ENCODE data around the gene SNCB.

Gene SNCB

DNA sequence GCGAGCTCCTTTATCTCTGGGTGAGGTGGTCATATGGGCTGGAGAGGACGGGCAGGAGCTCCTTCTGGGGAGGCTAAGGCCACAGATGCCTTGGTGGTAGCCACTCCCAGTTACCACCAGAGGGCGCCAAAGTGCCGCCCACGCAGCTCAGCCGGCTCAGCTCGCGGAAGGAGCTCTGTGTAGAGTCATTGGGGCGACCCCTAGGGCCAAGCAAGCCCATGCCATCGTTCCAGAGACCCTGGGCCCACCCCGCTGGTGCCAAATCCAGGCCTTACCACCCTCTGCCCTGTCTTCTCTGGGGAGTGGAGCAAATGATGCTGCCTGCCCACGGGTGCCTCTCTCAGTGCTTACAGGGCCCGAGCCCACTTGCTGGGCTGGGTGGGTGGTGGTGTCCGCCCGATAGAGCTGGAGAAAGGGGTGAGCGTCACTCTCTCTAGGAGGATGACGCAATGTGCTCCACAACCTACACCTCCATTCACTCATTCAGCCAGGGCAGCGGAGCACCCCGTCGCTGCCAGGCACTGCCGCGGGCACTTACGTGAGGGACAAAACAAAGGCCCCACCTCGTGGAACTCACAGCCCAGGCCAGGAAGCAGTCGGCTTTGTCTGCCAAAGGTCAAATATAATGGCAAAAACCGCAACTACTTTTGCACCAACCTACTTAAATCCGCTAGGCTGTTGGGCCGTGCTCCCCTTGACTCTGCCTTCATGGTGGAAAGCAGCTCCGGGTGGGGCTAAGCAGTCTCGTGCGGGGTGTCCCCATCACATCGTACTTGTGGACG is 30.7 kb upstream of the SNCB start:
- peak; percentile 56 to 74 for DNase-seq (ENCODE audit: low read depth in 1 of 2, low spot score in 1 of 2)

DNA sequence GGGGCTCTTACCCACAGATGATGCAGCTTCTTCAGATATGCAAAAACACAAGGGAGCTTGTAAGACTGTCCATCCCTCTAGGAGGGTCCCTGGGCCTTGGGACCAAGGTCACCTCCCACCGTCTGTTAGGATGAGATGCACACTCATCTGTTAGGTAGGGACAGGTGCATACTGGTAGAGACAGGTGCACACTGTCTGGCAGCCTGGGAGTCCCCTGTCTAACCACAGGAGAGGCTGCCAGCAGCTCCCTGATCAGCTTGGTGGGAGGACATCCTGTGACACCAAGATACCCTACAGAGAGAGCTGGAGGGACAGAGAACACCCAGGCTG is 30.2 kb upstream of the SNCB start:
- DNase-seq (ENCODE audit: low read depth in 1 of 2, low spot score in 1 of 2) = no peak

DNA sequence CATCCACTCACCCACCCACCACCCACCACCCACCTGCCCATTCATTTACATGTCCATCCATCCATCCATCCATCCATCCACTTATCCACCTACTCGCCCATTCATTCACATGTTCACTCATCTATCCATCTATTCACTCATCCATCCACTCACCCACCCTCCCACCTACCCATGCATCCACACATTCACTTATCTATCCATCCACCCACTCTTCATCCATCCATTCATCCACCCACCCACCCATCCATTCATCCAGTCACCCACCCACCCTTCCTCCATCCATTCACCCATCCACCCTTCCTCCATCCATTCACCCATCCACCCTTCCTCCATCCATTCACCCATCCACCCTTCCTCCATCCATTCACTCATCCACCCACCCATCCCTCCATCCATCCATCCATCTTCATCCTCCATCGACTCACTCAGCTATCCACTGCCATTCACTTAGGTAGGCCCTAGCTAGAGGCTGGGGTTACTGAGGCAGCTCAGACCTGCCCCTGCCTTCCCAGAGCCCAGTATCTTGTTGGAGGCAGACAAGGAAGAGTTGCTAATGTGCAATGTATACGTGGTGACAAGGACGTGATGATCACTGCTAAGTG is 29.6 kb upstream of the SNCB start:
- DNase-seq (ENCODE audit: low read depth in 1 of 2, low spot score in 1 of 2) = no peak

DNA sequence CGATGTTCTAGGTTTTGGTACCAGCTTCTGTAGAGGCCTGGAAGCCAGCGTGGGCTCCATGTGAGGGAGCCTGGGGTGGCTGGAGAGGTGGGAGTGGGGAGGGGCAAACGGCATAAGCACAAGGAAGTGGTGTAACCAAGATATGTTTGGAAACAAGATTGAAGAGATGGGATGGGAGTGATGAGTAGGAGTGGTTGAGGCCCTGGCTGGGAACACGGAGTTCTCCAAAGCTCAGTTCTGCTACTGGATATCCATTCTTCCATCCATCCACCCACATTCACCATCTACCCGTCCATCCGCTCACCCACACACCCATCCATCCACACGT is 29.1 kb upstream of the SNCB start:
- no peak for DNase-seq (ENCODE audit: low read depth in 1 of 2, low spot score in 1 of 2)

DNA sequence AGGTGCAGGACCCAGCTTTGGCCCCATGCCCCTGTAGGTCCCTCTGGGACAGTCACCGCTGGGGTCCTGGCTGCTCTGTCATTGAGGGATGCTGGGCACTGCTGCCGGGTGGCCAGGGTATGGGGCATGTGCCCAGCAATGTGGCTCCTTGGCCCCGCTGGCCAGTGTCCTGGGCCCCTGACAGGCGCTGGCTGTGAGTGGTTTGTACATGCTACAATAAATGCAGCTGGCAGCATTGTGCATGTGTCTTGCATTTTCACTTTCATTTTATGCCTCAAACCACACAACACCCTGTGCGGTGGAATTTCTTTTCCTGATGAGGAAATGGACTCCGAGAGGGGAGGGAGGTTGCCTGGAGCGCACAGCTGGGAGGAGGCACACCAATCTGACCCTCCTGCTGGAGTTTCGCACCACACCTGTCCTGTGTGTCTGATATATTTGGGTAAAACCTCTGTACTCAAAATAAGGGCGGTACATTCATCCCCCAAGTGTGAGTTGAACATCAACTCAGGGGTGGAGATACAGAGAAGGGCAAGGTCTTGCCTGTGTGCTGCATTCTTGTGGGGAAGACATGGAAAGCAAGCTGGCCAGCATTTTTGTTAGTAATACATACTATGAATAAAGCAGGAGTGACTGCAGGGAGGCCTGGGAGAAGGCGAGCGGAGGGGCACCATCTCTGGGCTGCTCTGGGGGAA is 28.6 kb upstream of the SNCB start:
- no peak for DNase-seq (ENCODE audit: low read depth in 1 of 2, low spot score in 1 of 2)

DNA sequence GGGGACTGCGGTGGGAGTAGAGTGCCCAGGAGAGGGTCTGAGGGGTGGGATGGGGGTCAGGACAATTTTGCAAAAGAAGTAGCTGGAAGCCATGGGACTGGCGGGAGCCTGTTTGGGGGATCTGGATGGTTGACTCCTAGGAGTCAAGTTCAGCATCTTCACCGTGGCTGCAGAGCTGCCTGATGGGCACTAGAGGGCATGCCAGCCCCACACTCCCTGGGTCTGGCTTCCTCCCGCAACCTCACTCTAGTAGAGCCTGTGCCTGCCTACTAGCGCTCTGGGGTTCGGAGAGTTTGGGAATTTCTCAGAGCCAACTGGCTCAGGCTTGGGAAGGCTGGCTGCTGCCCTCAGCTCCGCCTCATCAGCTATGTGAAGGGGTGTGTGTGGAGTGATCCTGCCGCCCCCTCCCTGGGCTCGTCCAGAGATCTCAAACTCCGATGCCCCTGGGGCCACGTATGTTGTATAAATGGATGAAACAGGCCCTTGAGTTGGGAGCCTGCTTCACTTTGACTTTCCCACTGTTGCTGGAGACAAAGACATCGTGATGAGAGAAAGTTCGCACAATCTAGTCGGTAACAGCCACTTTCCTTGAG is 27.8 kb upstream of the SNCB start:
- DNase-seq (ENCODE audit: low read depth in 1 of 2, low spot score in 1 of 2) = peak; percentile 39 to 43

GRCh38 chr5:176656467-176656990 is 26.2 kb upstream of the SNCB start:
- DNase-seq (ENCODE audit: low read depth in 1 of 2, low spot score in 1 of 2) = no peak

DNA sequence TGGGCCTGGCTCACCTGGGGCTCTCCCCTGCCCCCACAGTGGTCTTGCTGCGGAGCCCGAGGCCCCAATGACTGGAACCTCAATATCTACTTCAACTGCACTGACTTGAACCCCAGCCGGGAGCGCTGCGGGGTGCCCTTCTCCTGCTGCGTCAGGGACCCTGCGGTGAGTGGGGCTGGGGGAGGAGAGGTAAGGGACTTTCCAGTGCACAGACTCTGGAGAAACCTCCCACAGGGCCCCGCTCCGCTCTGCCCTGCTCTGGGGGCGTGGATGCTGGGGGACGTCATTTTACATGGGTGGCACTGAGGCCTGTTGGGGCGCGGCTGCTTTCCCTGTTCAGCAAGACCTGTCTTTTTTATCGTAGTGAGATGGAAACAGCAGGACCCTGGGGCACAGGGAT is 24.5 kb upstream of the SNCB start:
- no peak for DNase-seq (ENCODE audit: low read depth in 1 of 2, low spot score in 1 of 2)

- peak in 1 of 2 donors; percentile 76 for DNase-seq (ENCODE audit: low read depth in 1 of 2, low spot score in 1 of 2)
Measured at GRCh38 chr5:176653401-176654385, 23.4 kb upstream of the SNCB start.

DNA sequence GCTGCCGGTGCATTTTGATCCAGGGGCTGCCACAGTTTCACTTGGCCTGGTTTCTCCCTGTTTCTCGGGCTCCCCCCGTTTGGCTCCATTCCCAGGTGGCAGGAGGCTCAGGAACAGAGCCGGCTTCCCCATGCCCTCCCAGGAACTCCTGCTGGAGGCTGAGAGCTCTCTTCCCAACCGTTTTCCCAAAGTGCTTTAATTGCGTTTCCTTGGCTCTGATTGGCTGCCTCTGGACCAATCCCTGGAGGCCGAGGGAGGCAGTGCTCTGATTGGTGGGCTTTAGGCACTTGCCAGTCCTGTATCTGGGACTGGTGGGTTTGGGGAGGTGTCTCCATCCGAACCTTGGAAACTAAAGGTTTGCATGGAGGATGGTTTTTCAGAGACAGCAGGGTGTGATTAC is 21.8 kb upstream of the SNCB start:
- DNase-seq (ENCODE audit: low read depth in 1 of 2, low spot score in 1 of 2) = no peak

DNA sequence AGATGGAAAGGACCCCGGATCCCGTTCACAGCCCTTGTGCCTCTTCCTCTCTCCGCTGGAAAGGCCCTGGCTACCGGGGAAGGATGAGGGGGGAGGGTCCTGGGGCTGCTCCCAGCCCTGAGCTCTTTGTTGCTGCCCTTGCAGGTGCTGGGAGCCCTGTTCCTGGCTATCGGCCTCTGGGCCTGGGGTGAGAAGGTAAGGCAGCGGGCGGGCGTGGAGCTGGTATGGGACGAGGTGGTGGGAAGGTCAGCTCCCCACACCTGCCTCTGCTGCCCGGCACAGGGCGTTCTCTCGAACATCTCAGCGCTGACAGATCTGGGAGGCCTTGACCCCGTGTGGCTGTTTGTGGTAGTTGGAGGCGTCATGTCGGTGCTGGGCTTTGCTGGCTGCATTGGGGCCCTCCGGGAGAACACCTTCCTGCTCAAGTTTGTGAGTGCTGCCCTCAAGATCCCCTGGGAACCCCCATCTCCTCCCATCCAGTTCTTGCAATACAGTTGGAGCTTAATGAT is 21.2 kb upstream of the SNCB start:
- no peak for DNase-seq (ENCODE audit: low read depth in 1 of 2, low spot score in 1 of 2)

- DNase-seq (ENCODE audit: low read depth in 1 of 2, low spot score in 1 of 2) = no peak
Measured at GRCh38 chr5:176650354-176650884, 20.1 kb upstream of the SNCB start.

DNA sequence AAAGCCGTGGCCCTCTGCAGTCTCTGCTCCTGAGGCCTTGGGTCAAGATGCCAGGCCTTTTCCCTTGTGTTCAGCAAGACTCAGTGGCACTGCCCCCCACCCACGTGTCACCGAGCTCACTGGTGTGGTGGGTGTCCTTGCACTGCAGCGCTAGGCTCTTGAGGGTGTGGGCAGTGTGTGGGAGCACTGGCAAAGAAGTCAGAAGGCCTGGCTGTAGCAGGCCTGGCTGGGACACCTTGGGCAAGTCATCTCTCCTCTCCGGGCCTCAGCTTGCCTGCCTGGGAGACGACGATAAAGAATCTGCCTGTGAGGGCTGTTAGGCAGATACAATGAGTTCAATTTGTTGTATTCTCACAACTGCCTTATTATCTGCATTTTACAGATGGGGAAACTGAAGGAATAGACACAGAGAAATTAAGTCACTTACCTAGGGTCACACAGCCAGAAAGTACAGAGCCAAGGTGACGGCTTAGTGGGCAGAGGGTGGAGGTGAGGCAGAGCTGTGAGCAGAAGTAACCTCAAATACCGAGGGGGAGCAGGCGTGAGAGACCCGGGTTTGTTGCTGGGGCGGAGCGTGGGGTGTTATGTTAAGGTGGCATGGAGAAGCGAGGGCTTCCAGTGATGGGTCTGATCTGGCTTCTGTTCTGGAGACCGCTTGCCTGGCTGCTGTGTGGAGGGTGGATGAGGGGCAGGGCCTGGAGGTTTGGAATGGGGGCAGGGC is 18.3 kb upstream of the SNCB start:
- DNase-seq (ENCODE audit: low read depth in 1 of 2, low spot score in 1 of 2) = no peak

GRCh38 chr5:176647843-176648473 is 17.6 kb upstream of the SNCB start:
- DNase-seq (ENCODE audit: low read depth in 1 of 2, low spot score in 1 of 2) = no peak

DNA sequence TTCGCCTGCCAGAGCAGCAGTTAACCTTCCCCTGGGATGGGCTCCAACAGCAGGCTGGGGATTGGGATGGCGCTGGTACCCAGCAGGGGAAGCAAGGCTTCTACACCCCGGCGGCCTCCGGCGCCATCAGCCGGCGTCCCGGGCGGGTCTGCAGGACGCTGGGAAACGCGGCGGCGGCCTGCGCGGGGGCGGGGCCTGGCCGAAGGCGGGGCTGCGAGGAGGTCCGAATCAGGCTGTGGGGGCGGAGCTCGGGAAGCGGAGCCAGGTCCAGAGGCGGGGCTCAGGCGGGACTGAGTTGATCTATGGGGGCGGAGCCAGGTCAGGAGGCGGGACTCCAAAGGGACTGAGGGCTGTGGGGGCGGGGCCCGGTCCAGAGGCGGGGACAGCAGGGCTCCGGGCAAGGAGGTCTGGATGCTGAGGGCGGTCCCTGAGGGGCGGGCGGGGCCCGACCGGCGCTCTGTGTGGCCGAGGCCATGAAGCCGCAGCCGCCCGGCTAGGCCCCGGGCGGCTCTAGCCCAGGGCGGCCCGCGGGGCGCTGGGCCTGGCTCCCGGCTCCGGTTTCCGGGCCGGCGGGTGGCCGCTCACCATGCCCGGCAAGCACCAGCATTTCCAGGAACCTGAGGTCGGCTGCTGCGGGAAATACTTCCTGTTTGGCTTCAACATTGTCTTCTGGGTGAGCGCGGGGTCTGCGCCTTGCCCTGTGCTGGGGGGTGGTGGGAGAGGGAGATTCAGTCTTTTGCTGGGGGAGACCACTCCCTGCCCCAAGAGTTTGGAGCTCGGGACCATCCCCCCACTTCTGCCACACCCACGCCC is 16.9 kb upstream of the SNCB start, which contains the start of gene TSPAN17:
TSS of gene TSPAN17 (plus strand) at position 455 of the 813 bp plus-strand sequence. CDS start at position 587, 132 bp downstream.
- peak; percentile 97 to 98 for DNase-seq (ENCODE audit: low read depth in 1 of 2, low spot score in 1 of 2)

- no peak for DNase-seq (ENCODE audit: low read depth in 1 of 2, low spot score in 1 of 2)
Measured at GRCh38 chr5:176646707-176647029, 16.3 kb upstream of the SNCB start.

- no peak for DNase-seq (ENCODE audit: low read depth in 1 of 2, low spot score in 1 of 2)
Measured at GRCh38 chr5:176646049-176646706, 15.8 kb upstream of the SNCB start.

Data from activated T-helper 1 cell treated with anti-CD3 and anti-CD28 coated beads, Interleukin-2, amount 50 U/mL, for 16 hours (primary cell).